Gastrocnemius medialis (tissue), 4 donors: ENCODE measurements around the gene FUT7.

Source experiments
- CTCF ChIP-seq, 5 experiments: fragments of 450-650 bp in 3 of 5; fragments of 200-600 bp in 2 of 5; sonication (generic) in 2 of 5; IDR thresholded peaks in 4 of 5; conservative IDR thresholded peaks in 1 of 5; 1 replicate in 4 of 5; 2 replicates in 1 of 5; pipeline ENCODE4 v1.5.1; 2016 to 2019; ENCODE audit warnings: antibody characterized with exemption in 5 of 5, mild to moderate bottlenecking in 3 of 5, moderate library complexity in 3 of 5
- POLR2A ChIP-seq, 2 donors: fragments of 450-650 bp; IDR thresholded peaks; one replicate each; pipeline ENCODE4 v1.6.1; 2017; ENCODE audit warnings: antibody characterized with exemption in 2 of 2, mild to moderate bottlenecking in 2 of 2, moderate library complexity in 2 of 2

- TF ChIP-seq POLR2A (IDR thresholded peaks at IDR 0.05) (no peak), CTCF (IDR thresholded peaks at IDR 0.05 in 4 of 5, conservative IDR thresholded peaks at IDR 0.05 in 1 of 5) (no peak)
These were observed 37.0 kb downstream of the FUT7 start for GRCh38 chr9:136994888-136995230.
